H1 (cell line): Measurements from ENCODE around the gene PGLYRP1. TPM values are rescaled to one million over a fixed set of nuclear protein-coding genes. Genes with fewer than 3 reads are reported as not detected.

Source experiments
- CTCF ChIA-PET: fragments of 300-600 bp; sonication (Branson Sonifier 250); formaldehyde crosslinking; loops from one replicate; lab custom pipeline; 2021; ENCODE audit not compliant: partially characterized antibody; lab: Charles Lee
- POLR2A ChIA-PET: fragments of 300-600 bp; sonication (Branson Sonifier 250); formaldehyde crosslinking; loops from one replicate; lab custom pipeline; 2021; ENCODE audit warnings: inconsistent platforms; ENCODE audit not compliant: partially characterized antibody; lab: Charles Lee
- DNase-seq, 2 experiments: peaks; one replicate each; pipeline versions ENCODE4 v3.0.0 to v3.0.0-alpha.2; 2010 to 2022; ENCODE audit warnings: low spot score in 2 of 2, low read depth in 1 of 2, mixed read lengths in 1 of 2
- FAIRE-seq: peaks from 2 replicates; lab custom pipeline; 2011; peaks lifted over from hg19 to GRCh38; lab: Jason Lieb, UNC
- H2AFZ ChIP-seq: 2 replicates; pipeline ENCODE4 v1.8.1; 2012; ENCODE audit warnings: low read length, inconsistent platforms
- H2AK5ac ChIP-seq: 2 replicates; pipeline ENCODE4 v1.6.1; 2013; ENCODE audit warnings: low read depth, low read length
- H2BK120ac ChIP-seq: replicated peaks from 2 replicates; pipeline ENCODE3; 2013; ENCODE audit warnings: low read depth, low read length, inconsistent platforms
- H2BK12ac ChIP-seq: 2 replicates; pipeline ENCODE4 v1.6.1; 2013; ENCODE audit warnings: low read depth, low read length
- H2BK15ac ChIP-seq: 2 replicates; pipeline ENCODE4 v1.6.1; 2013; ENCODE audit warnings: low read length
- H2BK20ac ChIP-seq: 2 replicates; pipeline ENCODE4 v1.6.1; 2013; ENCODE audit warnings: low read length
- H2BK5ac ChIP-seq: 2 replicates; pipeline ENCODE4 v1.6.1; 2013; ENCODE audit warnings: low read depth, low read length
- H3K14ac ChIP-seq: 2 replicates; pipeline ENCODE4 v1.6.1; 2013; ENCODE audit warnings: inconsistent platforms; ENCODE audit not compliant: insufficient read length
- H3K18ac ChIP-seq: 2 replicates; pipeline ENCODE4 v1.6.1; 2013; ENCODE audit warnings: low read length; ENCODE audit errors: extremely low read depth
- H3K23ac ChIP-seq: 2 replicates; pipeline ENCODE4 v1.6.1; 2013; ENCODE audit warnings: inconsistent platforms; ENCODE audit not compliant: insufficient read length
- H3K23me2 ChIP-seq: 2 replicates; pipeline ENCODE4 v1.6.1; 2013; ENCODE audit warnings: low read depth, low read length
- H3K27ac ChIP-seq: 2 replicates; pipeline ENCODE4 v1.6.1; 2011; ENCODE audit warnings: low read depth, low read length, inconsistent platforms
- H3K27me3 ChIP-seq, 4 experiments: replicated peaks in 1 of 4; 1 replicate in 1 of 4; 2 replicates in 3 of 4; pipeline versions ENCODE4 v1.6.1 to v1.8.1; 2011 to 2013; ENCODE audit warnings: low read length in 3 of 4, mild to moderate bottlenecking in 3 of 4, inconsistent platforms in 2 of 4, mixed read lengths in 2 of 4, moderate library complexity in 1 of 4; ENCODE audit not compliant: control insufficient read depth in 3 of 4, insufficient read depth in 3 of 4; ENCODE audit errors: extremely low read depth in 1 of 4
- H3K36me3 ChIP-seq, 4 experiments: 2 replicates each; pipeline versions ENCODE4 v1.6.1 to v1.8.1; 2011 to 2013; ENCODE audit warnings: mild to moderate bottlenecking in 4 of 4, low read length in 3 of 4, moderate library complexity in 2 of 4, control low read depth in 1 of 4, inconsistent platforms in 1 of 4; ENCODE audit not compliant: insufficient read depth in 4 of 4, control insufficient read depth in 2 of 4
- H3K4ac ChIP-seq: replicated peaks from 2 replicates; pipeline ENCODE3; 2013; ENCODE audit warnings: low read length, low read depth, mixed read lengths, inconsistent platforms; ENCODE audit not compliant: insufficient read length
- H3K4me1 ChIP-seq, 4 experiments: replicated peaks in 1 of 4; 1 replicate in 1 of 4; 2 replicates in 3 of 4; pipeline versions ENCODE4 v1.6.1 to v1.8.1; 2011 to 2013; ENCODE audit warnings: low read length in 3 of 4, inconsistent platforms in 2 of 4, mixed read lengths in 1 of 4; ENCODE audit not compliant: insufficient read depth in 4 of 4, control insufficient read depth in 3 of 4
- H3K4me2 ChIP-seq, 2 experiments: 2 replicates each; pipeline versions ENCODE4 v1.6.1 to v1.8.1; 2011 to 2013; ENCODE audit warnings: low read depth in 2 of 2, low read length in 2 of 2, control low read depth in 1 of 2, inconsistent platforms in 1 of 2, mild to moderate bottlenecking in 1 of 2; ENCODE audit not compliant: insufficient read depth in 1 of 2
- H3K4me3 ChIP-seq, 4 experiments: fragments of 200-600, 300-600 bp in 1 of 4; sonication (generic), shearing (Covaris generic), sonication (Bioruptor Twin) in 1 of 4; 2 replicates each; pipeline versions ENCODE4 v1.5.1 to v1.8.1; 2011 to 2016; ENCODE audit warnings: low read length in 4 of 4, low read depth in 3 of 4, control low read depth in 2 of 4, inconsistent platforms in 2 of 4, mild to moderate bottlenecking in 2 of 4, mixed read lengths in 1 of 4, moderate library complexity in 1 of 4; ENCODE audit not compliant: insufficient read depth in 2 of 4; ENCODE audit errors: extremely low read depth in 1 of 4
- H3K56ac ChIP-seq: replicated peaks from 2 replicates; pipeline ENCODE3; 2013; ENCODE audit warnings: low read depth, mild to moderate bottlenecking, mixed read lengths, low read length, inconsistent platforms; ENCODE audit not compliant: insufficient read length
- H3K79me1 ChIP-seq: 2 replicates; pipeline ENCODE4 v1.6.1; 2013; ENCODE audit warnings: low read depth, low read length, control low read depth
- H3K79me2 ChIP-seq, 2 experiments: 2 replicates each; pipeline versions ENCODE4 v1.6.1 to v1.8.1; 2012 to 2013; ENCODE audit warnings: low read length in 2 of 2, mild to moderate bottlenecking in 2 of 2, inconsistent platforms in 1 of 2; ENCODE audit not compliant: insufficient read depth in 2 of 2, control insufficient read depth in 1 of 2
- H3K9ac ChIP-seq, 4 experiments: replicated peaks in 1 of 4; 1 replicate in 1 of 4; 2 replicates in 3 of 4; pipeline versions ENCODE4 v1.6.1 to v1.8.1; 2011 to 2013; ENCODE audit warnings: low read depth in 3 of 4, low read length in 3 of 4, control low read depth in 2 of 4, mild to moderate bottlenecking in 2 of 4, moderate library complexity in 2 of 4, inconsistent platforms in 1 of 4; ENCODE audit errors: extremely low read depth in 1 of 4
- H3K9me3 ChIP-seq, 2 experiments: 2 replicates each; pipeline versions ENCODE4 v1.6.1 to v1.8.1; 2012 to 2013; ENCODE audit warnings: mild to moderate bottlenecking in 2 of 2, moderate library complexity in 2 of 2, control low read depth in 1 of 2, inconsistent platforms in 1 of 2, low read depth in 1 of 2, low read length in 1 of 2, mixed read lengths in 1 of 2; ENCODE audit not compliant: insufficient read depth in 2 of 2
- H4K20me1 ChIP-seq, 2 experiments: replicated peaks in 1 of 2; 2 replicates each; pipeline versions ENCODE3 to v1.8.1; 2011 to 2013; ENCODE audit warnings: inconsistent platforms in 2 of 2, low read length in 2 of 2, mild to moderate bottlenecking in 1 of 2; ENCODE audit not compliant: insufficient read depth in 2 of 2, control insufficient read depth in 1 of 2
- H4K5ac ChIP-seq: 2 replicates; pipeline ENCODE4 v1.6.1; 2013; ENCODE audit warnings: low read length, low read depth, mixed read lengths, inconsistent platforms; ENCODE audit not compliant: insufficient read length
- H4K8ac ChIP-seq: 2 replicates; pipeline ENCODE4 v1.8.0; 2013; ENCODE audit warnings: mild to moderate bottlenecking, moderate library complexity, low read length, inconsistent platforms; ENCODE audit not compliant: insufficient read depth; ENCODE audit errors: extremely low read depth
- H4K91ac ChIP-seq: replicated peaks from 2 replicates; pipeline ENCODE3; 2013; ENCODE audit warnings: low read length, mixed read lengths, inconsistent platforms; ENCODE audit not compliant: insufficient read length
- KDM1A ChIP-seq: fragments of 200-600, 300-600 bp; sonication (generic); IDR thresholded peaks from 2 replicates; pipeline ENCODE4 v1.7.1; 2016; ENCODE audit warnings: mild to moderate bottlenecking, low read length, borderline replicate concordance
- TBP ChIP-seq: IDR thresholded peaks from 2 replicates; pipeline ENCODE4 v1.6.1; 2011; ENCODE audit warnings: low read depth, low read length, improper control_type of control experiment
- WGBS, 2 experiments: shearing (Covaris generic) in 1 of 2; methylation state at CpG; one replicate each; pipeline versions ENCODE4 v1.1.6 to v1.1.7; 2013 to 2015; ENCODE audit warnings: low lambda C conversion rate in 2 of 2, mixed read lengths in 2 of 2, inconsistent platforms in 1 of 2, low coverage in 1 of 2, missing lambda C conversion rate in 1 of 2; ENCODE audit not compliant: insufficient replicate concordance in 2 of 2, insufficient coverage in 1 of 2, insufficient read length in 1 of 2; ENCODE audit errors: extremely low coverage in 1 of 2, missing lambda C conversion rate in 1 of 2; 5-methylcytosine and 5-hydroxymethylcytosine counted together
- microRNA counts: library from miRNA; unstranded; fragments of <30 nt; microRNA quantifications from one replicate; lab custom pipeline; 2015
- microRNA-seq, 2 experiments: library from miRNA; unstranded; fragments of <30 nt; microRNA quantifications; one replicate each; pipeline versions ENCODE4 to v1.2.0, GENCODE V29; 2016 to 2020; ENCODE audit warnings: borderline microRNAs expressed in 2 of 2, borderline number of aligned reads in 2 of 2, borderline replicate concordance in 1 of 2
- polyA plus RNA-seq, 7 experiments: library from polyadenylated mRNA; depleted of rRNA in 3 of 7; stranded (reverse) in 5 of 7; unstranded in 2 of 7; fragments of >200 nt in 5 of 7; fragments of 200-250 nt in 2 of 7; gene quantifications; 1 replicate in 5 of 7; 2 replicates in 1 of 7; 4 replicates in 1 of 7; pipeline versions ENCODE4 v1.2.1 to v1.2.3, GENCODE V29; 2011 to 2013; ENCODE audit warnings: missing spikeins in 2 of 7, mixed read lengths in 2 of 7
- small RNA-seq: library from polyadenylated mRNA; stranded (forward); fragments of <200 nt; extraction: miRNeasy Mini kit (QIAGEN cat#:217004); gene quantifications from one replicate; pipeline ENCODE3, GENCODE V24; 2013; ENCODE audit not compliant: insufficient read depth
- total RNA-seq: library from RNA; stranded (reverse); fragmentation: NEBNext Ultra II Directional; extraction: Animal tissue kit (Norgen Biotek cat#: 25700); gene quantifications from 2 replicates; pipeline ENCODE4 v1.2.1, GENCODE V29; 2021

Gene PGLYRP1
- total and polyA plus RNA-seq, 2 of the 8 experiments (the other 6 are each of a cell fraction or from before 2014, with no cell fraction given), result not detected

GRCh38 chr19:45969676-45970075 is 53.2 kb downstream of the PGLYRP1 start:
- Histone ChIP-seq H3K27ac (no peak overlapping the region), H2BK12ac (no peak overlapping the region), H4K20me1 (peaks cover 9 to 10% of the 10 kb centered on the region in 2 experiments), H3K9me3 (no peaks in the 10 kb centered on the region), H2BK15ac (no peak overlapping the region), H3K23me2 (peaks cover 8% of the 10 kb centered on the region; the same call in 1 of the 2 replicates), H3K18ac (no peak overlapping the region), H2BK120ac (no peak overlapping the region), H3K4me1 (peaks cover 2 to 9% (median 7%) of the 10 kb centered on the region in 4 experiments; a peak in 5 of 7 replicates), H3K36me3 (peaks cover 0 to 3% (median 0%) of the 10 kb centered on the region in 4 experiments; a peak in 1 of 8 replicates), H3K4me3 (no peak overlapping the region), H3K27me3 (peaks cover 0 to 5% (median 2%) of the 10 kb centered on the region in 4 experiments; a peak in 3 of 7 replicates), H3K56ac (no peak overlapping the region), H3K79me2 (no peaks in the 10 kb centered on the region), H3K79me1 (peaks cover 5% of the 10 kb centered on the region; the same call in 1 of the 2 replicates), H3K14ac (no peak overlapping the region), H2AK5ac (no peak overlapping the region), H3K4ac (no peak overlapping the region), H2BK20ac (no peak overlapping the region), H4K5ac (no peak overlapping the region), H3K23ac (no peak overlapping the region), H2BK5ac (no peak overlapping the region), H3K4me2 (no peak overlapping the region), H4K91ac (no peak overlapping the region), H2AFZ (no peak overlapping the region), H3K9ac (no peak overlapping the region), H4K8ac (no peak overlapping the region)
- FAIRE-seq (no peak), DNase-seq (no peak)
- TF ChIP-seq KDM1A, result 0 out of 2 replicates have a peak, but pooled peaks have one; percentile 8
- no peak for TF ChIP-seq TBP
- WGBS, 2 experiments, result 85% methylated on average over 5 of the region's 5 CpGs; no CpG with 5 or more reads in 1 of the 2 experiments
- ChIA-PET POLR2A (interaction anchor here (1.4 to 1.6 kb wide), 2 partner anchors 9 to 17 kb away, joined by 3 read pairs; no protein-coding TSS in a partner anchor), CTCF (interaction anchor here (1.2 kb wide), 2 partner anchors 56 to 88 kb away, joined by 3 read pairs; partner anchors contain the start of gene NANOS2)

MicroRNAs within 50 kb of the gene (microRNA counts, 767-probe panel; counts per million panel counts)
- microRNA hsa-miR-769-3p (lab: Ali Mortazavi, UCI) (879 counts per million, percentile 95 among the panel's probes with 10 or more counts), microRNA hsa-miR-769-5p (lab: Ali Mortazavi, UCI) (879 counts per million, percentile 95 among the panel's probes with 10 or more counts)

Small RNA genes within 50 kb of the gene (microRNA-seq; reads per million reads assigned to microRNA genes)
- 69.7 to 94.6 reads per million in 2 experiments for gene MIR769

Small RNA genes within 50 kb of the gene (small RNA-seq; reads per million reads assigned to genes)
- 4,299 reads per million, percentile 100 among the genes with 10 or more reads in this experiment for gene MIR769

Other genes with a start within 250 kb of the PGLYRP1 start
- gene DMPK, start 240.6 kb downstream of the PGLYRP1 start, total RNA-seq, result 27.4 and 28.2 TPM in 2 replicates
- 13.7 and 25.3 TPM in 2 replicates for gene DMPK, start 240.6 kb downstream of the PGLYRP1 start, polyA plus RNA-seq (2011; rRNA removed)
- gene DMWD, start 230.2 kb downstream of the PGLYRP1 start, total RNA-seq, result 41.0 and 41.6 TPM in 2 replicates
- 13.6 and 23.7 TPM in 2 replicates for gene DMWD, start 230.2 kb downstream of the PGLYRP1 start, polyA plus RNA-seq (2011; rRNA removed)
- gene RSPH6A, start 207.7 kb downstream of the PGLYRP1 start, total RNA-seq, result 0.19 and 0.25 TPM in 2 replicates
- 0.05 TPM in 2 replicates for gene RSPH6A, start 207.7 kb downstream of the PGLYRP1 start, polyA plus RNA-seq (2011; rRNA removed)
- 81.5 and 93.6 TPM in 2 replicates for gene SYMPK, start 159.9 kb downstream of the PGLYRP1 start, total RNA-seq
- gene SYMPK, start 159.9 kb downstream of the PGLYRP1 start, polyA plus RNA-seq (2011; rRNA removed), result 99.5 and 142 TPM in 2 replicates
- 20.2 and 21.7 TPM in 2 replicates for gene FOXA3, start 158.7 kb downstream of the PGLYRP1 start, total RNA-seq
- gene FOXA3, start 158.7 kb downstream of the PGLYRP1 start, polyA plus RNA-seq (2011; rRNA removed), result 40.1 and 49.1 TPM in 2 replicates
- 24.4 and 25.3 TPM in 2 replicates for gene IRF2BP1, start 136.9 kb downstream of the PGLYRP1 start, total RNA-seq
- 12.1 and 22.1 TPM in 2 replicates for gene IRF2BP1, start 136.9 kb downstream of the PGLYRP1 start, polyA plus RNA-seq (2011; rRNA removed)
- gene MYPOP, start 120.4 kb downstream of the PGLYRP1 start, total RNA-seq, result 11.1 and 12.6 TPM in 2 replicates
- 3.2 and 5.8 TPM in 2 replicates for gene MYPOP, start 120.4 kb downstream of the PGLYRP1 start, polyA plus RNA-seq (2011; rRNA removed)
- not detected in 2 replicates for gene NANOS2, start 108.3 kb downstream of the PGLYRP1 start, total RNA-seq
- 0.20 and 0.24 TPM in 2 replicates for gene NANOS2, start 108.3 kb downstream of the PGLYRP1 start, polyA plus RNA-seq (2011; rRNA removed)
- gene NOVA2, start 49.2 kb downstream of the PGLYRP1 start, total RNA-seq, result 22.7 and 24.6 TPM in 2 replicates
- gene NOVA2, start 49.2 kb downstream of the PGLYRP1 start, polyA plus RNA-seq (2011; rRNA removed), result 3.2 and 4.5 TPM in 2 replicates
- 16.1 and 17.4 TPM in 2 replicates for gene CCDC61, start 27.6 kb downstream of the PGLYRP1 start, total RNA-seq
- 7.8 and 11.5 TPM in 2 replicates for gene CCDC61, start 27.6 kb downstream of the PGLYRP1 start, polyA plus RNA-seq (2011; rRNA removed)
- gene IGFL4, start 17.9 kb upstream of the PGLYRP1 start, total RNA-seq, result 0.11 TPM in 1 of 2 replicates, not detected in the other
- gene IGFL4, start 17.9 kb upstream of the PGLYRP1 start, polyA plus RNA-seq (2011; rRNA removed), result 0.05 TPM in 2 replicates
- not detected in 2 replicates for gene IGFL3, start 101.6 kb upstream of the PGLYRP1 start, total RNA-seq
- 0.12 and 0.28 TPM in 2 replicates for gene IGFL3, start 101.6 kb upstream of the PGLYRP1 start, polyA plus RNA-seq (2011; rRNA removed)
- gene IGFL2, start 125.2 kb upstream of the PGLYRP1 start, total RNA-seq, result not detected in 2 replicates
- not detected in 2 replicates for gene IGFL2, start 125.2 kb upstream of the PGLYRP1 start, polyA plus RNA-seq (2011; rRNA removed)
- gene IGFL1, start 206.7 kb upstream of the PGLYRP1 start, total RNA-seq, result not detected in 2 replicates
- gene IGFL1, start 206.7 kb upstream of the PGLYRP1 start, polyA plus RNA-seq (2011; rRNA removed), result not detected in 2 replicates